Trophoblast cell (in vitro differentiated cells and primary cell): Measurements from ENCODE around the gene NTSR2. TPM values are rescaled to one million over a fixed set of nuclear protein-coding genes. Genes with fewer than 3 reads are reported as not detected.
A peak's percentile ranks its signal among the peaks of the same experiment; 100 is the strongest.

Experiments used
- DNase-seq, 2 donors: peaks; one replicate each; pipeline ENCODE4 v3.0.0-alpha.2; 2016
- H2AFZ ChIP-seq: 2 replicates; pipeline ENCODE4 v1.6.1; 2013; ENCODE audit warnings: low read length, moderate library complexity, mild to moderate bottlenecking; ENCODE audit not compliant: insufficient read depth, poor library complexity
- H2AK5ac ChIP-seq: 2 replicates; pipeline ENCODE4 v1.6.1; 2013; ENCODE audit warnings: mild to moderate bottlenecking, low read length
- H2BK120ac ChIP-seq: 2 replicates; pipeline ENCODE4 v1.6.1; 2013; ENCODE audit warnings: low read length, mild to moderate bottlenecking, moderate library complexity; ENCODE audit not compliant: insufficient read depth, poor library complexity
- H2BK12ac ChIP-seq: 2 replicates; pipeline ENCODE4 v1.6.1; 2013; ENCODE audit warnings: mild to moderate bottlenecking, low read length, moderate library complexity
- H2BK5ac ChIP-seq: 2 replicates; pipeline ENCODE4 v1.6.1; 2013; ENCODE audit warnings: low read length, low read depth, moderate library complexity, mild to moderate bottlenecking; ENCODE audit not compliant: poor library complexity
- H3K14ac ChIP-seq: 2 replicates; pipeline ENCODE4 v1.6.1; 2013; ENCODE audit warnings: mild to moderate bottlenecking, low read length
- H3K18ac ChIP-seq: 2 replicates; pipeline ENCODE4 v1.6.1; 2013; ENCODE audit warnings: mild to moderate bottlenecking, low read length
- H3K23ac ChIP-seq: 2 replicates; pipeline ENCODE4 v1.6.1; 2013; ENCODE audit warnings: low read length
- H3K27ac ChIP-seq: 2 replicates; pipeline ENCODE4 v1.5.1; 2013; ENCODE audit warnings: low read depth, mild to moderate bottlenecking, inconsistent platforms, low read length, moderate library complexity
- H3K27me3 ChIP-seq: 2 replicates; pipeline ENCODE4 v1.6.1; 2013; ENCODE audit warnings: inconsistent platforms, mild to moderate bottlenecking, low read length, moderate library complexity; ENCODE audit not compliant: insufficient read depth
- H3K36me3 ChIP-seq, 2 experiments: 1 replicate in 1 of 2; 2 replicates in 1 of 2; pipeline ENCODE4 v1.6.1; 2013; ENCODE audit warnings: low read length in 2 of 2, mild to moderate bottlenecking in 2 of 2, moderate library complexity in 1 of 2; ENCODE audit not compliant: insufficient read depth in 2 of 2, control insufficient read depth in 1 of 2
- H3K4ac ChIP-seq: 2 replicates; pipeline ENCODE4 v1.6.1; 2013; ENCODE audit warnings: low read depth, mild to moderate bottlenecking, low read length, moderate library complexity
- H3K4me1 ChIP-seq, 2 experiments: 1 replicate in 1 of 2; 2 replicates in 1 of 2; pipeline ENCODE4 v1.6.1; 2013; ENCODE audit warnings: low read length in 2 of 2, mild to moderate bottlenecking in 2 of 2, moderate library complexity in 1 of 2; ENCODE audit not compliant: insufficient read depth in 2 of 2, control insufficient read depth in 1 of 2
- H3K4me2 ChIP-seq: 2 replicates; pipeline ENCODE4 v1.6.1; 2013; ENCODE audit warnings: inconsistent platforms, mild to moderate bottlenecking, low read length, moderate library complexity
- H3K4me3 ChIP-seq: 2 replicates; pipeline ENCODE4 v1.5.1; 2013; ENCODE audit warnings: mild to moderate bottlenecking, low read depth, low read length, inconsistent platforms
- H3K79me1 ChIP-seq: one replicate; pipeline ENCODE4 v1.6.1; 2013; ENCODE audit warnings: low read length
- H3K79me2 ChIP-seq: 2 replicates; pipeline ENCODE4 v1.6.1; 2013; ENCODE audit warnings: low read length, mild to moderate bottlenecking; ENCODE audit not compliant: control insufficient read depth, insufficient read depth, poor library complexity
- H3K9ac ChIP-seq: 2 replicates; pipeline ENCODE4 v1.6.1; 2013; ENCODE audit warnings: mild to moderate bottlenecking, low read length
- H3K9me3 ChIP-seq: 2 replicates; pipeline ENCODE4 v1.6.1; 2013; ENCODE audit warnings: low read depth, mild to moderate bottlenecking, control low read depth, inconsistent platforms, low read length; ENCODE audit not compliant: insufficient read depth
- H4K12ac ChIP-seq: 2 replicates; pipeline ENCODE4 v1.6.1; 2013; ENCODE audit warnings: low read depth, mild to moderate bottlenecking, low read length, moderate library complexity
- H4K8ac ChIP-seq: 2 replicates; pipeline ENCODE4 v1.6.1; 2013; ENCODE audit warnings: low read depth, mild to moderate bottlenecking, low read length, moderate library complexity
- H4K91ac ChIP-seq: one replicate; pipeline ENCODE4 v1.6.1; 2013; ENCODE audit warnings: low read depth, mild to moderate bottlenecking, low read length, moderate library complexity
- WGBS: extraction: QIAGEN DNeasy Blood & Tissue Kit; methylation state at CpG from one replicate; pipeline ENCODE4 v1.1.7; 2013; ENCODE audit warnings: missing lambda C conversion rate; ENCODE audit not compliant: insufficient read length, insufficient coverage; ENCODE audit errors: extremely low coverage; 5-methylcytosine and 5-hydroxymethylcytosine counted together
- polyA plus RNA-seq: library from polyadenylated mRNA; stranded (reverse); fragments of 200-250 nt; gene quantifications from 2 replicates; pipeline ENCODE4 v1.2.3, GENCODE V29; 2013

Gene NTSR2
- not detected in 2 replicates for polyA plus RNA-seq

- Histone ChIP-seq H3K27ac (no peak within 1 kb of the TSS), H3K4ac (no peak within 1 kb of the TSS), H4K8ac (no peak within 1 kb of the TSS), H3K27me3 (peaks cover 4% of the 10 kb centered on the region), H3K36me3 (no peaks in the 10 kb centered on the region), H3K4me3 (no peak within 1 kb of the TSS), H2AK5ac (no peak within 1 kb of the TSS), H3K79me1 (no peaks in the 10 kb centered on the region), H3K14ac (no peak within 1 kb of the TSS), H3K9me3 (peaks cover 6% of the 10 kb centered on the region), H3K79me2 (no peaks in the 10 kb centered on the region), H2AFZ (no peak within 1 kb of the TSS), H3K23ac (no peak within 1 kb of the TSS), H3K4me1 (peaks cover 2% of the 10 kb centered on the region in 2 experiments), H3K9ac (no peak within 1 kb of the TSS), H3K4me2 (peak within 1 kb of the TSS; percentile 10), H4K12ac (no peak within 1 kb of the TSS), H2BK12ac (no peak within 1 kb of the TSS), H3K18ac (no peak within 1 kb of the TSS), H4K91ac (no peak within 1 kb of the TSS), H2BK5ac (no peak within 1 kb of the TSS), H2BK120ac (no peak within 1 kb of the TSS)
- no CpG with 5 or more reads among the region's 93 CpGs for WGBS
- DNase-seq, result peak; percentile 42 to 71
Measured at GRCh38 chr2:11669454-11670291, at the start of gene NTSR2. NTSR2 (minus strand) TSS chr2:11670195; CDS start chr2:11670129, 66 bp downstream.

GRCh38 chr2:11719230-11719977, 49.4 kb upstream of the NTSR2 start:
- no CpG with 5 or more reads among the region's 6 CpGs for WGBS
- Histone ChIP-seq H4K12ac (no peak overlapping the region), H3K4ac (no peak overlapping the region)

GRCh38 chr2:11718606-11719005, 48.6 kb upstream of the NTSR2 start:
- H3K27ac ChIP-seq, result no peak overlapping the region
- DNase-seq, result no peak
- H3K23ac ChIP-seq, result no peak overlapping the region
- no peaks in the 10 kb centered on the region for H3K27me3 ChIP-seq
- H3K4me2 ChIP-seq, result no peak overlapping the region
- no peaks in the 10 kb centered on the region for H3K4me1 ChIP-seq
- no CpG with 5 or more reads among the region's 5 CpGs for WGBS
- H2BK5ac ChIP-seq, result no peak overlapping the region
- no peak overlapping the region for H2AK5ac ChIP-seq
- no peak overlapping the region for H2AFZ ChIP-seq
- H3K9ac ChIP-seq, result no peak overlapping the region
- H3K9me3 ChIP-seq, result no peaks in the 10 kb centered on the region
- no peaks in the 10 kb centered on the region for H3K79me1 ChIP-seq
- no peak overlapping the region for H3K4me3 ChIP-seq
- H3K14ac ChIP-seq, result no peak overlapping the region
- no peak overlapping the region for H3K18ac ChIP-seq
- no peaks in the 10 kb centered on the region for H3K36me3 ChIP-seq
- H4K8ac ChIP-seq, result no peak overlapping the region
- no peak overlapping the region for H2BK120ac ChIP-seq
- H2BK12ac ChIP-seq, result no peak overlapping the region
- no peaks in the 10 kb centered on the region for H3K79me2 ChIP-seq
- no peak overlapping the region for H4K12ac ChIP-seq
- no peak overlapping the region for H3K4ac ChIP-seq
- no peak overlapping the region for H4K91ac ChIP-seq

More at GRCh38 chr2:11719230-11719977, 49.4 kb upstream of the NTSR2 start:
- Histone ChIP-seq H3K4me3 (no peak overlapping the region), H3K27ac (no peak overlapping the region), H3K23ac (no peak overlapping the region), H3K18ac (no peak overlapping the region), H3K4me1 (no peaks in the 10 kb centered on the region), H3K36me3 (no peaks in the 10 kb centered on the region), H3K14ac (no peak overlapping the region), H3K9me3 (peaks cover 2% of the 10 kb centered on the region), H2BK120ac (no peak overlapping the region), H3K27me3 (no peaks in the 10 kb centered on the region), H3K4me2 (no peak overlapping the region), H4K8ac (no peak overlapping the region), H3K79me1 (no peaks in the 10 kb centered on the region), H2BK12ac (no peak overlapping the region), H2AK5ac (no peak overlapping the region), H4K91ac (no peak overlapping the region), H3K9ac (no peak overlapping the region), H2AFZ (no peak overlapping the region), H3K79me2 (no peaks in the 10 kb centered on the region), H2BK5ac (no peak overlapping the region)
- DNase-seq, result no peak

- Histone ChIP-seq H3K4me1 (no peaks in the 10 kb centered on the region), H3K27me3 (no peaks in the 10 kb centered on the region), H2BK12ac (no peak overlapping the region), H3K23ac (no peak overlapping the region), H2AFZ (no peak overlapping the region), H2BK5ac (no peak overlapping the region), H4K8ac (no peak overlapping the region), H2BK120ac (no peak overlapping the region), H3K4me3 (no peak overlapping the region), H4K12ac (no peak overlapping the region), H3K4me2 (no peak overlapping the region), H3K14ac (no peak overlapping the region), H2AK5ac (no peak overlapping the region), H3K79me1 (no peaks in the 10 kb centered on the region), H4K91ac (no peak overlapping the region), H3K36me3 (no peaks in the 10 kb centered on the region), H3K18ac (no peak overlapping the region), H3K27ac (no peak overlapping the region), H3K79me2 (no peaks in the 10 kb centered on the region), H3K9me3 (no peaks in the 10 kb centered on the region), H3K9ac (no peak overlapping the region), H3K4ac (no peak overlapping the region)
- no CpG with 5 or more reads among the region's 1 CpG for WGBS
- DNase-seq, result no peak
Measured at GRCh38 chr2:11717623-11718022, 47.6 kb upstream of the NTSR2 start.
